GM21576 (cell line): ENCODE measurements around the gene CCN2.
"Not testable (repeated sequence)": the region's sequence is repeated elsewhere in the genome, so short reads cannot be mapped to it uniquely, and the experiment has no call there.

Experiments used
- ATAC-seq: cut with Tn5 transposase; IDR thresholded peaks from one replicate; pipeline ENCODE4 v1.9.1; 2021; ENCODE audit warnings: mild to moderate bottlenecking, moderate library complexity; ENCODE audit not compliant: unreplicated experiment

The CCN2 gene

DNA sequence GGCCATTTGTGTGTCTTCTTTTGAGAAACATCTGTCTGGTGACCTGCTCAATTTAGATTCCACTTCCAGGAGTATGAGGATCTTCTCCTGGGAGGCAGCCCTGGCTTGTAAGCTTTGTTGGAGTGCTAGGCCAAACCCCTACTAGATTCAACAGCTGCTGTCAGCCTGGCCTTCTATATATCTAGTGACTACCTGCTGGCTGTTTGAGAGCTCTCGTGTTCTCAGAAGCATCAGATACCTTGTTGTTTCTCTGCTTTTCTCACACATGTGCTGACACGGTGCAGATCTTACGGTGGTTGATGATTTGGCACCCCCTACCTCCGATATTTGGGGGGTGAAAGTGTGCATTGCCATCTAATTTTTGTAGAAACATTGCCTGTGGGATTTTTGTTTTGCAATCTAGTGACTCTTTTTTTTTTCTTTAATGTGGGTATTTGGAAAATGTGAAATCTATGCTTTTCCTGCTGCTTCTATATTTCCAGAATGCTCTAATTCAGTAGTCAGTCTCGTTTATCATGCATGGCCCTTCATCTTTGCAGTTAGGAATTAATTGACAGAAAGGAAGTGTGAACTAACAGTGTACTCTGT, 4.7 kb downstream of the CCN2 start:
- no peak for ATAC-seq

DNA sequence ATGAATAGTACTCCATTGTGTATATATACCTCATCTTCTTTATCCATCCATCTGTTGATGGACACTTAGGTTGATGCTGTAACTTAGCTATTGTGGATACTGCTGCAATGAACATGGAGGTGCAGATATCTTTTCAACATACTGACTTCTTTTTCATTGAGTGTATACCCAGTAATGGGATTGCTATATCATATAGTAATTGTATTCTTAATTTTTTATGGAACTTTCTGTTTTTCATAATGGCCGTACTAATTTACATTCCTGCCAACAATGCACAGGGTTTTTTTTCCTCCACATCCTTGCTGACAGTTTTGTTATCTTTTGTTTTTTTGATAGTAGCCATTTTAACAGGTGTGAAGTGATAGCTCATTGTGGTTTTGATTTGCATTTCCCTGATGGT, 5.2 kb downstream of the CCN2 start:
- ATAC-seq = no peak

DNA sequence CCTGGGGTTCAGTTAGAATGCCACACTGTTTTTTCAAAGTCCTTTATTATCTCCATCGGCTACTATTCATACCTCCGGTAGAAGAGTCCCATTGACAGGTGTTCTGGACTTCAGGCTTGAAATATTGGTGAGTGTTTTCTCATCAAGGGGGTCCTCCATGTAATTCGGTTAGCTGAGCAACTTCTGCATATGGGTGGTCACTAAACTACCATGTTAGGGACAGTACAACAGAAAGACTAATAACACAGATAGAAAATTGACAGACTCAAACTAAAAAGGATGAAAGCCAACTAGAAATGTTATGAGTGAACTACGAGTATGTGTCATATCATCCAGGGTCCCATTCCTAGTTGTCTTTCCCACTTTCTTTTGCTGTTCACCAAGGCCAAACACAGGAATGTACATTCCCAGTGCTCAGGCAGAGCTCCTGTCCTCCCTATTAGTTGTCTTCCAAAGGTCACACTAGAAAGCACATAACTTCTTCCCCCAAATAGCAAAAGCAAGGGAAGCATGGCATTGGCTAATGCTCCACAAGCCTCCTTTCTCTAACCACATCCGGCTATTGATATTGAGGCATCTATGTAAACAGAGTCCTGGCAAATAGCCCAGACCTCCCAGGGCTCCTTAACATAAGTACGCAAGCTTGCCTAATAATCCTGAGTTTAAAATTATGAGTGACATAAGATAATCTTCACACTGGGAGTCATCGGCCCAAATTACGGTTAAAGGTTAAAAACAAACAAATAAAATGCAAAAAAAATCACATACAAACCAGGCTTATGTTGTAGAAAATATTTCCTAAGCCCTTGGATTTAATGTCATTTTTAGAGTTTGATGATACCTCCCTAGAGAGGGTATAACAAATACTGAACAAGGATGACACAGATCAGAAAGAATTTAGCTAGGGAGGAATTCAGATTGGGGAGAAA, 13.2 kb downstream of the CCN2 start:
- ATAC-seq = no peak

DNA sequence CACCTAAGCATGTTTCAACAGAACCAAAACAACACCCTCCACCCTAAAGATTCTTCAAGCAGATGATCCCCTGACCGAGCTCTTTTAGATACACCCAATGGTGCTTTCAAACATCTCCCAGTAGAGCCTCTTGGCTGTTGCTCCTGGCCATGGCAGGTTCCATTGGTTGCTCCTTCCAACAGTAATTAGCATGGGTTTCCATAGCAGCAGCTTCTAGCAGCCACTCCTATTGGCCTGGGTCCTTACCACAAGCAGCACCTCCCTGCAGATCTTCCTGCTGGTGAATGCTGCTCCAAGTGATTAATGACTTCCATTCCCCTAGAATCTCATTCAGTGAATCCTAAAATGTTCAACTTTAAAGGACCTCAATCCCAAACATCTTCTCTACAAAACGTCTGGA, 13.9 kb downstream of the CCN2 start:
- ATAC-seq = no peak

DNA sequence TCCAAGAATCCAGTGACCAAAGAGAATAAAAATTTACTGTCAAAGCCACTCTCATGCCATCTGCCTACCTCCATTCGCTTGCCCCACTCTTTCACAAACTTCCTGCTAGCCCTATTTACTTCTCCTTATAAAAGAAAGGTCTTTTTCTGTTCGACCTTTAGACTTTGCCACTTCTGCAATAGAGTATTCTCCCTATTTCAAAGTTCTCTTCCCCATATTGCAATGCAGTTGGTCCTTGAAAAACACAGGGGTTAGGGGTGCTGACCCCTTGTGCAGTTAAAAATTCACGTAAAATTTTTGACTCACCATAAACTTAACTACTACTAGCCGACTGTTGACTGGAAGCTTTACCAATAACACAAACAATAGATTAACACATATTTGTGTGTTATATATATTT, 15.0 kb downstream of the CCN2 start:
- no peak for ATAC-seq

DNA sequence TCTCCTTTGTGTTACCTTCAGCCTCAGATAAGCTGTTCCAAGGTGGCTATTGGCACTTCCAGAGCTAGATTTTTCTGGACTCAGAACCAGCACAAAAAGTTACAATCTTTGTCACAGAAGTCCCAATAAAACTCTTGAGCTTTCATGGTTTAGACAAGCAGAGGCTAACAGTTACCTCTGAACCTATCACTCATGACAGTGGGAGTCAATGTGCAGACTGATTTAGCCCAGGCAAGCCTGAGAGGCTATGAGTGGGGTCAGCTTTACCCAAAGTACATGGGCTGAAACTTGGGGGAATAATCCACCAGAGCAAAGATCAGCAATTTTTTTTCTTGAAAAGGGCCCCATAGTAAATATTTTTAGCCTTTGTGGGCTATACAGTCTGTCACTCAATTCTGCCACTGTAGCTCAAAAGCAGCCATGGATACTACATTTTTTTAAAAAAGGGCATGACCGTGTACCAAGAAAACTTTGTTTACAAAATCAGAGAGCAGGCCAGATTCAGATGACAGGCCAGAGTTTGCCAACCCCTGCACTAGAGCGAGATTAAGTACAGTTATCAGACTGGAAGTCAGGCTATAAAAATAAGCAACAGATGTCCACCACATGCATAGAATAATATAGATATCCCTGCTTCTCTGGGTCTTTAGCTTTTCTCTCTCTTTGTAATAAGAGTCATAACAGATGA, 20.0 kb downstream of the CCN2 start:
- no peak for ATAC-seq

DNA sequence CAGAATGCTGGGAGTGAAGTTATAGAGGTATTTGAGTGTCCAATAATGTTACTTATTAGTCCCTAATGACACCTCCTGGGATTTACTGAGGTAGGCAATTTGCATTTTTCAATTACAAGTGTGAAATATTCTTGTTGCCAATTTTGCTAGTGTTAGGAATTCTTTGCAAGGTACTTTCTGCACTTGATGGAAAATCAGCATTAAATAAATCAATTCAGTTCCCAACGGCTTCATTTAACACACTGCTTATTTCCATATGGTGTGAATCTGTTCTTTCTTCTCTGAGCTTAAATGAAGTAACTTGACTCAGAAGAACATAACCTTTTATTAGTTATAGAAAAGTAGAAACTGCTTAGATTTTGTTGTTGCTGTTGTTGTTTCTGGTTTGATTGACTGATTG, 21.2 kb downstream of the CCN2 start:
- ATAC-seq = no peak

DNA sequence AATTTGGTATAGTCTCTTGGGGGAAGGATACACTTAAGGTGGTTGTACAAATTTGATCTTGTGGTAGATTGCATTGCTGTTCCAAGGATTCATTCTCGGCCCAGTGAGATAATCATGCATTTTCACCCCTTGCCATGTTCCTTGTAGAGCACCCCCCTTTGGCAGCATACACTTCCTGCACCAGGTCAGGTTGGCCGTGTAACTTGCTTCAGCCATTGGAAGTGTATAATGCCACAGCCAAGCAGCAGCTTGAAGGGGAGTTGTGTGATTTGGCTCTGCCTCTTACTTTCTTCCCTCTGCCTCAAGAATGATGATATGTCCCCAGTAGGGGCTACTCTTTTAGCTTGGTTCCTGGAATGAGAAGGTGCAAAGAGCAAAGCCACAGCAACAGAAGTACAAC, 21.9 kb downstream of the CCN2 start:
- no peak for ATAC-seq

DNA sequence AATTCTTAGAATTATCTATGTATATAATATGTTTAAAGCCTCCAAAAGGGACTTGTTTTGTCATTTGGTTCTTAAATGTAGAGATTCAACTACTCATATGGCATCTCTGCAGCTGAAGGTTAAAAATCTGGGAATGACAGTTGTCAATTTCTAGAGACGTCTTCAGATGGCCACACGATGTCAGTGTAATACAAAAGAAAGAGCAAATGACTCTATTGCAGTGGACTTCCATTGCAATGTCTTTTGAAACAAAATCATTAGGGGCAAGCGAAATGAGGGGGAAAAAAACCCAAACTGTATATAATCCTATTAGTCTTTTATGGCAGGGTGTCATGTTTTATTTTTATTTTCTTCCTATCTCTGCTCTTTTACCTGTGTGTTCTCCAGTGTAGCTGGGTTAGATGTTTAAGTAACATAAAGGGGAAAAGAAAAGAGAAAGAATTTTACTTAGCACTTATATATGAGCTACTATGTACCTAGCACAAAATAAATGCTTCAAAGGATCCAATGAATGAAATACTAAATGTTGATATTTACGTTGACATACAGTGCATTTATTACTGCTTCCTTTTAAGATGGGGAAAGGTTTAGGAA, 26.2 kb downstream of the CCN2 start:
- no peak for ATAC-seq

DNA sequence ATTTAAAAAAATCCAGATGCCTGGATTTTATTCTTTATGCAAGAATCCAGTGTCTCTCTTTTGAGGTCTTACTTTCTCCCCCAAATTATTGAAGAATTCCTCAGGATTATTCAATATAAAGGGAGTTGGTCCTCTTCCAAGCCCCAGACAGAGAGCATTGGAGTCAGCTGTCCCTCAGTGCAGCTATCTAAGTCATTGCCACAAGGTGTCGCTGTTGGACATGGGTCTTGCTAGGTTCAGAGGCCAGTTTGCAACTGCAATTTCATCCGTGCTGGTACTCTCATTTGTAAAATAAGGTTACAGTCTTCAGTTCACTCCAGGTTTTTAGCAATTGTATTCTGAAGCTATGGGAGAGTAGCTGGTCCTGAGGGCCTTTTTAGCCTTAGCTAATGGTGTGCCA, 27.8 kb downstream of the CCN2 start:
- peak; percentile 60 for ATAC-seq

DNA sequence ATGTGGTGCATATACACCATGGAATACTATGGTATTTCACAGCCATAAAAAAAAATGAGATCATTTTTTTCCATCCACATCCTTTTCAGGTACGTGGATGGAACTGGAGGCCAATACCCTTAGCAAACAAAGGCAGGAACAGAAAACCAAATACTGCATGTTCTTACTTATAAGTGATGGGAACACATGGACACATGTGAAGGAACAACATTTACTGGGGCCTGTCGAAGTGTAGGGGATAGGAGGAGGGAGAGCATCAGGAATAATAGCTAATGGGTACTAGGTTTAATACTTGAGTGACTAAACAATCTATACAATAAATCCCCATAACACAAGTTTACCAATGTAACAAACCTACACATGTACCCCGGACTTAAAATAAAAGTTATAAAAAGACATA, 30.5 kb downstream of the CCN2 start:
- no peak for ATAC-seq

DNA sequence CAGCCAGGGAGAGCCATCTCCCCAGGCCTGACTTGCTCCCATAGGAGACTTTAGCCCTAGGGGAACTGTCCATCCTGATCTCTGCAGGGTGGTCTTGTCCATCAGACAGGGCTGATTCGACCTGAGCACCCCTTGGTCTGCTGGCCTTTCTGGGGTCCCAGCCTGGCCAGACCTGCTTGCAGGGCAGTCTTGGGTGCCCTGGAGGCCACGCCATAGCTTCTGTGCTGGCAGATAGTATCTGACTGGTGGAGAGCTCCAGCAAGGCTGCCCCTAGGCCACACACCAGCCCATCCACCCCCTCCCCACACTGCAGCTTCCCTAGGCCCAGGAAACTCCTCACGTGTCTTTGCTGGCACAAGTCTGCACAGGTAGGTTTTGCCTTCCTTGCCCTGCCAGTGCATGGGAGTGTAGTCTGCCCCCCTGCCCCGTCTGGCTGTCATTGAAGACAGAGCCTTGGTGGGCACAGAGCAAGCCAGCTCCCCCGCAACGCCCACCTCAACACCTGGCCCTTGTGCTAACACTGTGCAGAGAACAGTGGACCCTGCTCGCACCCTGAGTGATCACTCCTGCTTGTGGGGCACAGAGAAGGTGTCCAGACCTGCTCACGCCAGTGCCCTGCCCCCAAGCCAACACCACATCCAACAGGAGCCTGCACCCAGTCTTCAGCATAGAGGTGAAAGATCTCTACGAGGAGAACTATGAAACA, 32.4 kb downstream of the CCN2 start:
- ATAC-seq = no peak

DNA sequence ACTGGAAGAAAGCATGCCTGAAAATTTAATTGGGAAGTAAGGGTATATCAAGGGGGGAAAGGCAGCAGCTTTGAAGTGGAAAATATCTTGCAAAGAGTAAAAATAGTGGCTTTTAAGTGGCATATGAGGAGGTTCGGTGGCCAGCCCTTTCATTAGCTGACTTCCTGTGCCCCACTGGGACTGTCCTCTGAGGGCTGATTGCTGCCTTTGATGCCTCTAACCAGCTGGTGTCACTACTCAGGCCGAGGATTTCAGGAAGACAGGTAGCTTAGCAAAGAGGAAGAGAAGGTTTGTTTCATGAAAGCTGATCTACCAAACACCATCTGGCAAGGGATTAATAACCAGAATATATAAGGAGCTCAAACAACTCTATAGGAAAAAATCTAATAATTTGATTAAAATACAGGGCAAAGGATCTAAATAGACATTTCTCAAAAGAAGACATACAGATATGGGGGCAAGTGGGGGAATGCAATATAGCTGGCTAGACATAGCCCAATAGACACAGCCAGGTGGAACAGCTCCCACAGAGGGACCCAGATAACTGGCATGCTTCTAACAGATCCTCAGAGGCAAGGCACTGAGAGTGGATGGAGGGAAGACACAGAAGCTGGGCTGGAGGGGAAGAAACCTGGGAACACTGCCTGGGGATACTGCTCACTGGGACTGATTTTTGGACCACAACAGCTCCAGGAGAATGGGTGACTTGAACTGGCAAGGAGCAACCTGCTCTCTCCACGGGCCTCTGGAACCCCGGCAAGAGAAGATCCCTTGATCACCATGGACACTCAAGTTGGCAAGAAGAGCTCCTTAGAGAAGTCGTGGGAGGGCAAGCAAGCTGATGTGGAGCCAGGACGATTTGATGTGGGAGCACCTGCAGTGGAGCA, 33.2 kb downstream of the CCN2 start:
- ATAC-seq = no peak

DNA sequence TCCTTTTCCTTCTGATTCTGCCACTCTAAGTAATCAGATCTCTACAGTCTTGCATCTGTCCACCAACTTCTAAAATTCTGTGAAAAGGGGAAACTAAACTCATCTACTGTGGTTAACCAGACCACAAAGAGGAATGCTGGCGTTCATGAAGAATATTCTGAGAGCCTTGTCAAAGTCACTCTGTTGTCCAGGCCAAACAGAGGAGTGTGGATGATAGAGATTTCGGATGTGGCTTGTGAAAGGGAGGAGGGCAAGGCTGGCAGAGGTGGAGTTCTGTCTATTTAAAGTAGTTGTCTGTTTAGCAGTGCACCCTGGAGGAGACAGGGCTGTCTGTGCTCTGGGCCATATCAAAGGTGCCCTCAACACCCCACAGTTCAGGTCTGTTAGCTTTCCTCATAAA, 33.9 kb downstream of the CCN2 start:
- ATAC-seq = no peak

DNA sequence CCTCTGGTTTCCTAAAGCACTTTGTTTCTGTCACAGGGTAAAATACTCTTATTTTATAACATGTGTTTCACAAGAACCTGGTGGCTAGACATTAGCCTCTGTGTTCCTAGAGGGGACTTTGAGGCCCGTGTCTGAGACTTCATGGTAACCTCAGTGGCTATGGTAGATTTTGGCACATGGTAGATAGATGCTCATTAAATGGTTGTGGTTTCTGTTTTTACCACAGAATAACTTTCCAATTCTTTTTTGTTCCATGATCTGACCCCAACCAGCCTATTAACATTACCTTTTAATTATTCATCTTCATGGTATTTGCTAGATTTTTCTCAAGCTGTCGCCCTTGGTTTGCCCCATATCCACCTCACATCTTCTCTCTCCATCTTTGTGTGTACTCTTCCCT, 34.3 kb downstream of the CCN2 start:
- ATAC-seq = no peak

DNA sequence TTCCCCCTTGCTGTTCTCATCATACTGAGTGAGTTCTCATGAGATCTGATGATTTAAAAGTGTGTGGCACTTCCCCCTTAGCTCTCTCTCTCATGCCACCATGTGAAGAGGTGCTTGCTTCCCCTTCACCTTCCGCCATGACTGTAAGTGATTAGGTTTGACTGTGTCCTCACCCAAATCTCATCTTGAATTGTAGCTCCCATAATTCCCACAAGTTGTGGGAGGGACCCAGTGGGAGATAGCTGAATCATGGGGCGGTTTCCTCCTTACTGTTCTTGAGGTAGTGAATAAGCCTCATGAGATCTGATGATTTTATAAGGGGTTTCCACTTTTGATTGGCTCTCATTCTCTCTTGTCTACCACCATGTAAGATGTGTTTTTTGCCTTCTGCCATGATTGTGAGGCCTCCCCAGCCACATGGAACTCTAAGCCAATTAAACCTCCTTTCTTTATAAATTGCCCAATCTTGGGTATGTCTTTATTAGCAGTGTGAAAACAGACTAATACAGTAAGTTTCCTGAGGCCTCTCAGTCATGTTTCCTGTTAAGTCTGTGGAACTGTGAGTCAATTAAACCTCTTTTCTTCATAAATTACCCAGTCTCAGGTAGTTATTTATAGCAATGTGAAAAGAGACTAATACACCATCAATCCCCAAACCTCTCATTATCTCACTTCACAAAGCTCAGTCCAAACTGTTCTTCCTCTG, 34.9 kb downstream of the CCN2 start:
- ATAC-seq = not testable (repeated sequence)

DNA sequence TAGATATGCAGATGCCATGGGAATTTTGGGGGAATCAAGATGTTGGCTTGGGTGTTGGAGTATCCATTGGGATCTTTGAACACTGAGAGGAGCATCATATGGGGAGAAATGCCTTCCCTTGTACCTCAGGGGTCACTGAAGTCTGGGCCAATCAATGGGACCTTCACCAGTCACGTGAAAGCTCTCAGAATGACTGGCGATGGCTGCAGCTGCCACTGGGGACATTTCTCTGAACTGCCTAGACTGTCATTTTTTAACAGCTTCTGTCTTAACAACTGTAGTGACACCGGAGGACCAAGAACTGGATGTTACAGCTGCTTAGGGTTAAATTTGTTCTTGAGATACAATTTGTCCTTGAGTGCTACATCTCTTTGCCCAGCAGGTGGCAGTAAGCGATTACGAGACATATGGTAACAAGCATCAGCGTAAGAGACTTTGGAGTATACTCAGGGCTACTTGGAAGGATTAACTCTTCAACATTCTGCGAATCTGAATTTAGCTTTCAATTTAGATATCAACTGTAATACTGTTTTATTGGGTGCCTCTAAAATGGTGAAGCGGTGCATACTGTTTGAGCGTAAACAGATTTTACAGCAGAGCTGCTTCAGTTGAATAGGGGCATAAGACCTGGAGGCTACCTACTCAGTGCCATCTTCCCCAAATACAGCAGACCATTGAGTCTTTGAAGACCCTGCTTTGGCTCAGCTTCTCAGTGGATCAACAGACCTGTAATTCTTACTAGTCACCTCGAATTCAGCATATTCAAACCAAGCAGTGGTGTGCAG, 36.0 kb downstream of the CCN2 start:
- peak; percentile 85 for ATAC-seq

DNA sequence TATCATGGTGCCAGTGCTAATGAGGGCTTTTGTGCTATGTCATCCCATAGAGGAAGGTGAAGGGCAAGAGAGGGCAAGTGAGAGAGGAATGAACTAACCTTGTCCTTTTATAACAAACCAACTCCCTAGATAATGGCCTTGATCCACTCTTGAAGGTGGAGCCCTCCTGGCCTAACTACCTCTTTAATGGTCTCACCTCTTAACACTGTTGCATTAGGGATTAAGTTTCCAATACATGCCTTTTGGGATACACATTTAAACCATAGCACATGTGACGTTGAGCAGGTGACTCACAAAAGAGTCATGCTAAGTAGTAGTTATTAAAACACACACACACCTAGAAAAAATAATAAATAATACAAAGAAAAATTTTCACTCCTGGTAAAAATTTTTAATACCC, 36.9 kb downstream of the CCN2 start:
- no peak for ATAC-seq

DNA sequence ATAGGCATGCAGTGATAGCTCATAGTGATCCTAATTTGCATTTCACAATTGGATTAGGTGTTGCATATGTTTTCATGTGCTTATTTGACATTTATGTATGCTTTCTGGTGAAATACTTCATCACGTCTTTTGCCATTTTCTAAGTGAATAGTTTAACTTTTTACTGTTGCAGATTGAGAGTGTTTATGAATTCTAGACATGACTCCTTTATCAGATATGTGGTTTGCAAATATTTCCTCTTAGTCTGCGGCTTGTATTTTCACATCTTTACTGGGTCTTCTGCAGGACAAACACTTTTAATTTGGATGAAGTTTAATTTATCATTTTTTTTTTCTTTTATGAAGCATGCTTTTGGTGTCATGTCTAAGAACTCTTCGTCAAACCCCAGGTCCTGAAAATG, 39.2 kb downstream of the CCN2 start:
- no peak for ATAC-seq
